Measurements from ENCODE around the gene TRIM44.

DNA sequence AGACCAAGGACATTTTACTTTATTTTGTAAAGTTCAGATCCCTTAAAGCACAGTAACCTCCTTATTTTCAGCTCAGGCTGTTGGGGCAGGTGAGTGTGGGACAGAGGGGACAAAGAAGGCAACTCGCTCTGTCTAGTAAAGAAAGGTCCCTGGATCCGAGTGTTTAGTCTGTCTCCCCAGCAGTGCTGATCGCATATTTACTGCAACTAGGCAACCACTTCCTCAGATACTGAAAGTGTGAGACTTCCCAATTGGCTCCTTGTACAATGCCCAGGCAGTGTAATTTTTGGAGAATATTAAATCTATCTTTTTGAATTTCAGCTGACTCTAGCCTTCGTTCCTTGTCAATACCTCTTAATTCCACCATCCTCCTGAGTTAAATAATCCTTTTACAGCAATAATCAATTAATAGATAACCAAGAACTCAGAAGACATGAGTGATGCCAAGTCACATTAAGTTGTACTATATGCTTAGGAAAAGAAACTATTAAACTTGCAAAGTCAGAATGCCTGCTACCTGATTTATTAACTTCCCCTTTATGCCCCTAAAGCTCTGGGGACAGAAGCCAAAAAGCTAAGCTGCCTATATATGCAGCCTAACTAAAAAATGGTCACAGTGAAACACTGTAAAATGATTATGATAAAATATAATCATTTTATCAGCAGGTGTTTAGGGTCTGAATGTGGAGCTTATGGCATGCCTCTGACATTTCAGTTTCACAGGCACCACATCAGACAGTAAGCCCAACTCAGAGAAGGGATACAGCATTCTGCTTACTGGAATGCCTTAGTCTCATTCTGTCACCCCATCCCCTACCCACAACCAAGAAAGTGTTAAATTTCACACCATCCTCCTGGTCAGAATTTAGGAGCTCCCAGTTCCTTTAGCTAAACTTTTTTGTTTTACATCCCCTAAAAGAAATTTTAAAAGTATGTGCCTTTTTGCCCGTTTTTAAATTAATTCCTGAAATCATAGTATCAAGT lies 138.7 kb downstream of the TRIM44 start:
- TF ChIP-seq JUND (IDR thresholded peaks at IDR 0.05; ENCODE audit: low read depth, low read length) (no peak), EZH2 (IDR thresholded peaks at IDR 0.05; ENCODE audit: borderline replicate concordance, control insufficient read depth, low read depth, low read length) (no peak), SMAD1 (IDR thresholded peaks at IDR 0.05; ENCODE audit: low read depth, partially characterized antibody) (no peak), ATF7 (IDR thresholded peaks at IDR 0.05; ENCODE audit: low read depth) (no peak)
- TF ChIP-seq, protein P1, sequence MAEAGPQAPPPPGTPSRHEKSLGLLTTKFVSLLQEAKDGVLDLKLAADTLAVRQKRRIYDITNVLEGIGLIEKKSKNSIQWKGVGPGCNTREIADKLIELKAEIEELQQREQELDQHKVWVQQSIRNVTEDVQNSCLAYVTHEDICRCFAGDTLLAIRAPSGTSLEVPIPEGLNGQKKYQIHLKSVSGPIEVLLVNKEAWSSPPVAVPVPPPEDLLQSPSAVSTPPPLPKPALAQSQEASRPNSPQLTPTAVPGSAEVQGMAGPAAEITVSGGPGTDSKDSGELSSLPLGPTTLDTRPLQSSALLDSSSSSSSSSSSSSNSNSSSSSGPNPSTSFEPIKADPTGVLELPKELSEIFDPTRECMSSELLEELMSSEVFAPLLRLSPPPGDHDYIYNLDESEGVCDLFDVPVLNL (IDR thresholded peaks at IDR 0.05; ENCODE audit: low read depth, low read length): no peak
- TF ChIP-seq, protein P2, sequence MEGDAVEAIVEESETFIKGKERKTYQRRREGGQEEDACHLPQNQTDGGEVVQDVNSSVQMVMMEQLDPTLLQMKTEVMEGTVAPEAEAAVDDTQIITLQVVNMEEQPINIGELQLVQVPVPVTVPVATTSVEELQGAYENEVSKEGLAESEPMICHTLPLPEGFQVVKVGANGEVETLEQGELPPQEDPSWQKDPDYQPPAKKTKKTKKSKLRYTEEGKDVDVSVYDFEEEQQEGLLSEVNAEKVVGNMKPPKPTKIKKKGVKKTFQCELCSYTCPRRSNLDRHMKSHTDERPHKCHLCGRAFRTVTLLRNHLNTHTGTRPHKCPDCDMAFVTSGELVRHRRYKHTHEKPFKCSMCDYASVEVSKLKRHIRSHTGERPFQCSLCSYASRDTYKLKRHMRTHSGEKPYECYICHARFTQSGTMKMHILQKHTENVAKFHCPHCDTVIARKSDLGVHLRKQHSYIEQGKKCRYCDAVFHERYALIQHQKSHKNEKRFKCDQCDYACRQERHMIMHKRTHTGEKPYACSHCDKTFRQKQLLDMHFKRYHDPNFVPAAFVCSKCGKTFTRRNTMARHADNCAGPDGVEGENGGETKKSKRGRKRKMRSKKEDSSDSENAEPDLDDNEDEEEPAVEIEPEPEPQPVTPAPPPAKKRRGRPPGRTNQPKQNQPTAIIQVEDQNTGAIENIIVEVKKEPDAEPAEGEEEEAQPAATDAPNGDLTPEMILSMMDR (IDR thresholded peaks at IDR 0.05 in 2 of 3, conservative IDR thresholded peaks at IDR 0.05 in 1 of 3; ENCODE audit: control insufficient read depth in 2 of 3, extremely low read depth in 1 of 3, insufficient read depth in 1 of 3, low read depth in 3 of 3, low read length in 3 of 3): no peak
- TF ChIP-seq, protein P3, sequence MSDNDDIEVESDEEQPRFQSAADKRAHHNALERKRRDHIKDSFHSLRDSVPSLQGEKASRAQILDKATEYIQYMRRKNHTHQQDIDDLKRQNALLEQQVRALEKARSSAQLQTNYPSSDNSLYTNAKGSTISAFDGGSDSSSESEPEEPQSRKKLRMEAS (IDR thresholded peaks at IDR 0.05; ENCODE audit: low read depth, low read length): no peak
